Activated naive CD4-positive, alpha-beta T cell treated with anti-CD3 and anti-CD28 coated beads, Interleukin-2, amount 50 U/mL, for 24 hours (primary cell): Measurements from ENCODE around the gene OVOL3.
A peak's percentile ranks its signal among the peaks of the same experiment; 100 is the strongest.

Experiments used
- H3K27ac Mint-ChIP-seq: one replicate; pipeline ENCODE4 v1.8.0; 2021; ENCODE audit warnings: mild to moderate bottlenecking, mixed read lengths
- H3K27me3 Mint-ChIP-seq: one replicate; pipeline ENCODE4 v1.8.0; 2021; ENCODE audit warnings: mixed read lengths
- H3K36me3 Mint-ChIP-seq: one replicate; pipeline ENCODE4 v1.8.0; 2021; ENCODE audit warnings: mixed read lengths
- H3K4me1 Mint-ChIP-seq: one replicate; pipeline ENCODE4 v1.8.0; 2021; ENCODE audit warnings: mixed read lengths
- H3K4me3 Mint-ChIP-seq: one replicate; pipeline ENCODE4 v1.8.0; 2021; ENCODE audit warnings: mild to moderate bottlenecking, mixed read lengths
- H3K9me3 Mint-ChIP-seq: one replicate; pipeline ENCODE4 v1.8.0; 2021; ENCODE audit warnings: mixed read lengths

Gene OVOL3

DNA sequence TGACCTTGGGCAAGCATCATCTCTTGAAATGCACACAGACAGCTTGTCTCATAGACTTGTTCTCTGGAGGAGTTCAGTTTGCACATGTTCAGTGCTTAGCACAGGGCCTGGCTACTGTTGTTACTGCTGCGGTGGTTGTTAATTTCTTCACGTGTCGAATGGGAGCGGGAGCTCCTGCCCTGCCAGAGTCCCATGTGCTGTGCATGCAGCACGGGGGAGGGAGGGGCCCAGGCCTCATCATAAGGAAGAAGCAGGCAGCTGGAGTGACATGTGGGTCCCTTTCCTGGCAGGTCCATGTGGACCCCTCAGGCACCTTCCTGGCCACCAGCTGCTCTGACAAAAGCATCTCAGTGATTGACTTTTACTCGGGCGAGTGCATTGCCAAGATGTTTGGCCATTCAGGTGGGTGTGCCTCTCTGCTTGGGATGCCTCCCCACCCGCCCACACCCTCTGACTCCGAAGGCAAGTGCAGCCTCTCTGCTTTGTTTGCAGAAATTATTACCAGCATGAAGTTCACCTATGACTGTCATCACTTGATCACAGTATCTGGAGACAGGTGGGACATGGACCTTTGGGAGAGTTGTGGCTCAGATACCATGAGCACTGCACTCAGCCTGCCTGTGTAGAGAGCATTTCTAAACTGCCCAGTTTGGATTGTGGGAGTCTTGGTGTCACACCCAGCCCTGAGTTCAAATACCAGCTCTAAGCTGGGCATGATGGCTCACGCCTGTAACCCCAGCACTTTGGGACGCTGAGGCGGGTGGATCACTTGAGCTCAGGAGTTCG is 19.8 kb upstream of the OVOL3 start:
- Mint-ChIP-seq H3K36me3 (peaks cover 2% of the 10 kb centered on the region), H3K27me3 (no peaks in the 10 kb centered on the region), H3K27ac (no peak overlapping the region), H3K4me3 (no peak overlapping the region), H3K9me3 (no peaks in the 10 kb centered on the region), H3K4me1 (no peaks in the 10 kb centered on the region)

DNA sequence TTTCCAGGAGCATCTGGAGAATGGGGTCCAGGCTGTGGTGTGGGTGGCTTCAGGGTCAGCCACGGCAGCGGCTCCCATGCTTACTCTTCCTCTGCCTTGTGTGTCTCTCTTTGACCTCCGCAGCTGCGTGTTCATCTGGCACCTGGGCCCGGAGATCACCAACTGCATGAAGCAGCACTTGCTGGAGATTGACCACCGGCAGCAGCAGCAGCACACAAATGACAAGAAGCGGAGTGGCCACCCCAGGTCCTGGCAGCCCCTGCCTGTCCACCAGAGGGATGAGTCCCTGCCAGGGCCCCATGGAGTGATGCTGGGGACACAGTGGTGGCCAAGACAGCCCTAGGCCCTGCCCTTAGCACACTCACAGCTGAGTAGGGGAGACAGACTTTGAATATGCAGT is 18.4 kb upstream of the OVOL3 start:
- Mint-ChIP-seq H3K36me3 (peaks cover 2% of the 10 kb centered on the region), H3K27me3 (no peaks in the 10 kb centered on the region), H3K27ac (no peak overlapping the region), H3K4me1 (no peaks in the 10 kb centered on the region), H3K9me3 (no peaks in the 10 kb centered on the region), H3K4me3 (no peak overlapping the region)

DNA sequence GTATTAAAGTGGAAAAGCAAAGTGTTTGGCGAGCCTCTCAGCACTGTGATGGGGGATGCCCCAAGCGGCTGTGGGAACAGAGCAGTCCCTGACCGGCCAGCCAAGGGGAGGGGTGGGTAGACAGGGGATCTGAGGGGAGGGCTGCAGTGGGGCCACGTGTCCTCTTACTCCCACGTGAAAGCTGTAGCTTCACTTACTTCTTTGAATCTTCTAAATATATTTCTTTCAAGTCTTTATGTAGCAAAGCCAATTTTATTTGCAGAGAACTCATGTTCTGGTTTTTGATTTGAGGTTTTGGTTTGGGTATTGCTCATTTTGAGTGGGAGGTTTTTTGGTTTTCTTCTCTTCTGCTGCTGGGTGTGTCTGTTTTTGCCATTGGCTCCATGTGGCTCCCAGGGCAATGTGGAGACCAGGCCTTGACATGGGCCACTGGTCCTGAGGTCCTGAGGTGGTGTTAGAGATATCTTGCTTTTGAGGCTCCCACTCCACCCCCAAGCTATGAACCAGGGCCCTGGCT is 17.7 kb upstream of the OVOL3 start:
- H3K36me3 Mint-ChIP-seq: peaks cover 2% of the 10 kb centered on the region
- no peaks in the 10 kb centered on the region for H3K4me1 Mint-ChIP-seq
- no peak overlapping the region for H3K27ac Mint-ChIP-seq
- H3K9me3 Mint-ChIP-seq: no peaks in the 10 kb centered on the region
- H3K27me3 Mint-ChIP-seq: no peaks in the 10 kb centered on the region
- no peak overlapping the region for H3K4me3 Mint-ChIP-seq

- H3K4me3 Mint-ChIP-seq: no peak overlapping the region
- no peaks in the 10 kb centered on the region for H3K4me1 Mint-ChIP-seq
- no peaks in the 10 kb centered on the region for H3K36me3 Mint-ChIP-seq
- no peak overlapping the region for H3K27ac Mint-ChIP-seq
- H3K27me3 Mint-ChIP-seq: no peaks in the 10 kb centered on the region
- H3K9me3 Mint-ChIP-seq: no peaks in the 10 kb centered on the region
Measured at GRCh38 chr19:36093687-36094086, 17.3 kb upstream of the OVOL3 start.

DNA sequence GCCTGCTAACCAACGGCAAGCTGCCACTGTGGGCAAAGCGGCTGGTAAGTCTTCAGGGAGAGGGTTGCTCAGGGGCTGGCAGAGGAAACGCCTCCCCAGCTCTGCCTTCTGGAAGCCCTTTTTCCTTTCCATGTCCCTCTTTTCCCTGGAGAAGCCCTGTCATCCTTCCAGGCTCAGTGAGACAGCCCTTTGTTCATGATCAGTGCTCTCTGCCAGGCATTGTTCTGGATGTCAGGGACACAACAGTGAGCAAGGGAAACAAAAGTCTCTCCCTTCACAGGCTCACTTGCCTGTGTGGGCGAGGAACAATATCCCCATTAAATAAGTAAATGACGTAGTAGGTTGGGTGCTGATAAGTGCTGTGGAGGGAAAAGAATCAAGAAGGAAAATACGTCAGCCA is 13.9 kb upstream of the OVOL3 start:
- Mint-ChIP-seq H3K27me3 (no peaks in the 10 kb centered on the region), H3K4me1 (no peaks in the 10 kb centered on the region), H3K4me3 (no peak overlapping the region), H3K36me3 (no peaks in the 10 kb centered on the region), H3K9me3 (no peaks in the 10 kb centered on the region), H3K27ac (no peak overlapping the region)

DNA sequence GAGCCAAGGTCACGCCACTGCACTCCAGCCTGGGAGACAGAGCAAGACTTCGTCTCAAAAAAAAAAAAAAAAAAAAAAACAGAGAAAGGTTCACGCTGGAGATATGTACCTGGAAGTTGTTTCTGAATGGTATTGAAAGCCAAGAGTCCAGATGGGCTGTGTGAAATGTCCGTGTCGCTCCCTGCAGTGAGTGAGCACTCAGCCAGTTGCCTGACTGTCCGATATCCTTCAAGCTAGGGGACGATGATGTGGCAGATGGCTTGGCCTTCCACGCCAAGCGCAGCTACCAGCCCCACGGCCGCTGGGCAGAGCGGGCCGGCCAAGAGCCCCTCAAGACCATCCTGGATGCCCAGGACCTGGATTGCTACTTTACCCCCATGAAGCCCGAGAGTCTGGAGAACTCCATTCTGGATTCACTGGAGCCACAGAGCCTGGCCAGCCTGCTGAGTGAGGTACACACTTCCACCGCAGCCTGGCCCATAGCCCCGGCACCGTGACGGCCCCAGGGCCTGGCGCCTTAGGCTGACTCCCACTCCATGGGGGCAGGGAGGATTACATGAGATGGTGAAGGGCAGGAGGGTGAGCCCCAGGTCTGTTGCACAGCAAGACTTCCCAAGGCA is 11.7 kb upstream of the OVOL3 start:
- Mint-ChIP-seq H3K9me3 (no peaks in the 10 kb centered on the region), H3K4me1 (no peaks in the 10 kb centered on the region), H3K27me3 (no peaks in the 10 kb centered on the region), H3K27ac (no peak overlapping the region), H3K4me3 (no peak overlapping the region), H3K36me3 (no peaks in the 10 kb centered on the region)

GRCh38 chr19:36100476-36100875 is 10.5 kb upstream of the OVOL3 start:
- no peaks in the 10 kb centered on the region for H3K36me3 Mint-ChIP-seq
- H3K4me3 Mint-ChIP-seq: no peak overlapping the region
- no peak overlapping the region for H3K27ac Mint-ChIP-seq

GRCh38 chr19:36101550-36102327 is 9.2 kb upstream of the OVOL3 start:
- no peak overlapping the region for H3K27ac Mint-ChIP-seq
- H3K4me1 Mint-ChIP-seq: no peaks in the 10 kb centered on the region
- no peaks in the 10 kb centered on the region for H3K36me3 Mint-ChIP-seq
- H3K9me3 Mint-ChIP-seq: no peaks in the 10 kb centered on the region
- H3K27me3 Mint-ChIP-seq: no peaks in the 10 kb centered on the region
- no peak overlapping the region for H3K4me3 Mint-ChIP-seq

More at GRCh38 chr19:36100476-36100875, 10.5 kb upstream of the OVOL3 start:
- no peaks in the 10 kb centered on the region for H3K9me3 Mint-ChIP-seq
- H3K27me3 Mint-ChIP-seq: no peaks in the 10 kb centered on the region
- no peaks in the 10 kb centered on the region for H3K4me1 Mint-ChIP-seq

DNA sequence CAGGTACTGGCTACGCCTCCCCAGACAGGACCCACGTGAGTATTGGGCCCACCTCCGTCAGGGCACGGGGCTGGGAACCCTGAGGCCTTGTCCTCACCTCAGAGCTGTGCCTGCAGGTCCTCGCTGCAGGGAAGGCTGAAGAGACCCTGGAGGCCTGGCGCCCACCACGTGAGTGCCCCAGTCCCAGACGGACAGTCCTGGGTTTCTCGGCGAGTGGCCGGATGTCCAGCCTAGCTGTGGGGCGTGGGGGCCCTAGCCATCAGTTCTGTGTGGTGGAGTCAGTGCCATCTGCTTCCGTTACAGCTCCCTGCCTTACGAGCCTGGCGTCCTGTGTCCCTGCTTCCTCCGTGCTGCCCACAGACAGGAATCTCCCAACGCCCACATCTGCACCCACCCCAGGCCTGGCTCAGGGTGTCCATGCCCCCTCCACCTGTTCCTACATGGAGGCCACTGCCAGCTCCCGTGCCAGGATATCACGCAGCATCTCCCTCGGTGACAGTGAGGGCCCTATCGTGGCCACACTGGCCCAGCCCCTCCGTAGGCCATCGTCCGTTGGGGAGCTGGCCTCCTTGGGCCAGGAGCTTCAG is 7.8 kb upstream of the OVOL3 start:
- Mint-ChIP-seq H3K27me3 (no peaks in the 10 kb centered on the region), H3K4me1 (no peaks in the 10 kb centered on the region), H3K27ac (no peak overlapping the region), H3K4me3 (no peak overlapping the region), H3K9me3 (no peaks in the 10 kb centered on the region), H3K36me3 (no peaks in the 10 kb centered on the region)

DNA sequence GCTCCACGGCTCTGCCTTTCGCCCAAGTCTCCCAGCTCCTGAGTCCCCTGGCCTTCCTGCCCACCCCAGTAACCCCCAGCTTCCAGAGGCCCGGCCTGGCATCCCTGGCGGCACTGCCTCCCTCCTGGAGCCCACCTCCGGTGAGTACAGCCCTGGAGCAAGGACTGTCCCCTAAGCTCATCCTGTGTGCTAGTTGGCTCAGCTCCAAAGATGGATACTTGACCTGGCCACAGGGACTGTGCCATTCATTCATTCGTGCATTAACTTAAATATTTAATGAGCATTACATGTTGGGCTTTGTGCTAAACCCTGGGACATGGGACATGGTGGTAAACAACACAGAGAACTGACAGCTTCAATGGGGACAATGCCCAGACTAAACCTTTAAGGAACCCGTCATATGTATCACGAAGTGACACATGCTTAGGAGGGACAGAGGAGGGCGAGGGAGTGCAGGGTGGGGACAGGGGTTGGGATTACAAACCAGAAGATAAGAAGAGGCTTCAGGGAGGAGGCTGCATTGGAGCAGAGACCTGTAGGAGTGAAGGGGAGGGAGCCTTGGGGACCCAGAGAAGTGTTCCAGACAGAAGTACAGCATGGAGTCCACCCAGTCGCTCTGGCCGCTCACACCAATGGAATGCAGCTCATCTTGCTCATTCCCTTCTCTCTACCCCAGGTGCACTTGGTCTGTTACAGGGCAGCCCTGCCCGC is 6.9 kb upstream of the OVOL3 start:
- no peak overlapping the region for H3K27ac Mint-ChIP-seq
- no peaks in the 10 kb centered on the region for H3K36me3 Mint-ChIP-seq
- no peak overlapping the region for H3K4me3 Mint-ChIP-seq
- H3K9me3 Mint-ChIP-seq: no peaks in the 10 kb centered on the region
- no peaks in the 10 kb centered on the region for H3K4me1 Mint-ChIP-seq
- H3K27me3 Mint-ChIP-seq: no peaks in the 10 kb centered on the region

GRCh38 chr19:36106441-36106840 is 4.5 kb upstream of the OVOL3 start:
- H3K27ac Mint-ChIP-seq: no peak overlapping the region
- H3K4me1 Mint-ChIP-seq: no peaks in the 10 kb centered on the region
- H3K27me3 Mint-ChIP-seq: no peaks in the 10 kb centered on the region
- no peaks in the 10 kb centered on the region for H3K36me3 Mint-ChIP-seq
- H3K4me3 Mint-ChIP-seq: no peak overlapping the region
- H3K9me3 Mint-ChIP-seq: no peaks in the 10 kb centered on the region

GRCh38 chr19:36106991-36107390 is 4.0 kb upstream of the OVOL3 start:
- Mint-ChIP-seq H3K27ac (no peak overlapping the region), H3K36me3 (no peaks in the 10 kb centered on the region), H3K4me1 (no peaks in the 10 kb centered on the region), H3K4me3 (no peak overlapping the region), H3K9me3 (no peaks in the 10 kb centered on the region), H3K27me3 (no peaks in the 10 kb centered on the region)

- Mint-ChIP-seq H3K36me3 (peaks cover 4% of the 10 kb centered on the region), H3K4me3 (no peak overlapping the region), H3K4me1 (peaks cover 9% of the 10 kb centered on the region), H3K27ac (no peak overlapping the region), H3K27me3 (no peaks in the 10 kb centered on the region), H3K9me3 (no peaks in the 10 kb centered on the region)
Measured at GRCh38 chr19:36108684-36109083, 2.3 kb upstream of the OVOL3 start.

- Mint-ChIP-seq H3K4me3 (no peak overlapping the region), H3K36me3 (peaks cover 4% of the 10 kb centered on the region), H3K27me3 (no peaks in the 10 kb centered on the region), H3K4me1 (peaks cover 20% of the 10 kb centered on the region), H3K9me3 (no peaks in the 10 kb centered on the region), H3K27ac (no peak overlapping the region)
Measured at GRCh38 chr19:36111200-36111539, 227 bp downstream of the OVOL3 start.

DNA sequence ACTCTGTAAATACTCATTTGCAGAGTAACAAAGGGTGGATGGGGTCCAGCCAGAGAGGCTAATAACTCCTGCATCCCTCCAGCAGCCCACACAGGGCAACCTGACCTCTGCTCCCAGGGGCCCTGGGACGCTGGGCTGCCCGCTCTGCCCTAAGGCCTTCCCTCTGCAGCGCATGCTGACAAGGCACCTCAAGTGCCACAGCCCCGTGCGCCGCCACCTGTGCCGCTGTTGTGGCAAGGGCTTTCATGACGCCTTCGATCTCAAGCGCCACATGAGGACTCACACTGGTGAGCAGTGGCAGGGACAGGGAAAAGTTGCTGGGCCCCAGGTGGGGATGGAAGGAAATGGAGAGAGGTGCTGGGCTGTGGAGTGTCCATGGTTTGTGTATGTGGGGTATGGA is 1.7 kb downstream of the OVOL3 start:
- Mint-ChIP-seq H3K36me3 (peaks cover 4% of the 10 kb centered on the region), H3K4me3 (peak overlapping the region; percentile 81), H3K27ac (peak overlapping the region; percentile 74), H3K27me3 (no peaks in the 10 kb centered on the region), H3K4me1 (peaks cover 32% of the 10 kb centered on the region), H3K9me3 (no peaks in the 10 kb centered on the region)
